AG04450 (cell line): ENCODE measurements around the gene CAB39L. TPM values are rescaled to one million over a fixed set of nuclear protein-coding genes. Genes with fewer than 3 reads are reported as not detected.
A peak's percentile ranks its signal among the peaks of the same experiment; 100 is the strongest.

Experiments
- CTCF ChIA-PET: fragments of 300-600, 350-600 bp; formaldehyde crosslinking; extraction: SDS; loops from one replicate; lab custom pipeline; 2022; ENCODE audit warnings: antibody characterized with exemption, inconsistent platforms; lab: Charles Lee
- POLR2A ChIA-PET: fragments of 350-600 bp; formaldehyde crosslinking; extraction: SDS; loops from one replicate; lab custom pipeline; 2021; ENCODE audit warnings: antibody characterized with exemption, inconsistent platforms; lab: Yijun Ruan, JAX
- DNase-seq: peaks from one replicate; pipeline ENCODE4 v3.0.0-alpha.2; 2011; ENCODE audit warnings: low read depth, low spot score
- H3K27ac ChIP-seq: one replicate; pipeline ENCODE4 v1.5.1; 2012; ENCODE audit warnings: low read depth, low read length, control low read depth
- H3K27me3 ChIP-seq: one replicate; pipeline ENCODE4 v1.6.0; 2012; ENCODE audit warnings: low read length; ENCODE audit not compliant: control insufficient read depth, insufficient read depth
- H3K4me3 ChIP-seq: 2 replicates; pipeline ENCODE4 v1.5.1; 2011; ENCODE audit warnings: mild to moderate bottlenecking, low read depth, low read length, control low read depth
- H3K9me3 ChIP-seq: 2 replicates; pipeline ENCODE4 v1.5.1; 2012; ENCODE audit warnings: low read length; ENCODE audit not compliant: control insufficient read depth, insufficient read depth
- CTCF ChIP-seq: IDR thresholded peaks from 2 replicates; pipeline ENCODE4 v1.5.1; 2011; ENCODE audit warnings: low read depth, low read length, control low read depth, inconsistent platforms
- polyA plus RNA-seq: library from polyadenylated mRNA; depleted of rRNA; stranded (reverse); fragments of >200 nt; gene quantifications from 2 replicates; pipeline ENCODE4 v1.2.3, GENCODE V29; 2011

CAB39L gene
- polyA plus RNA-seq, 1 experiment, result 26.3 TPM

GRCh38 chr13:49311816-49312215, 132.0 kb downstream of the CAB39L start:
- TF ChIP-seq CTCF, result no peak
- H3K4me3 ChIP-seq, result no peak overlapping the region
- H3K27ac ChIP-seq, result no peak overlapping the region
- CTCF ChIA-PET, result interaction anchor here (0.8 to 1.9 kb wide), 3 partner anchors 10 to 125 kb away, joined by 3 to 5 read pairs (median 4); no protein-coding TSS in a partner anchor
- no peaks in the 10 kb centered on the region for H3K27me3 ChIP-seq
- POLR2A ChIA-PET, result no interaction called here
- peaks cover 5% of the 10 kb centered on the region for H3K9me3 ChIP-seq
- no peak for DNase-seq

GRCh38 chr13:49310251-49310650, 133.6 kb downstream of the CAB39L start:
- Histone ChIP-seq H3K27me3 (no peaks in the 10 kb centered on the region), H3K4me3 (no peak overlapping the region), H3K27ac (no peak overlapping the region), H3K9me3 (peaks cover 5% of the 10 kb centered on the region)
- POLR2A ChIA-PET, result no interaction called here
- TF ChIP-seq CTCF, result no peak
- CTCF ChIA-PET, result interaction anchor here (1.0 kb wide), 1 partner anchor 296 kb away, joined by 3 read pairs; no protein-coding TSS in a partner anchor
- no peak for DNase-seq

- ChIA-PET CTCF (interaction anchor here (0.7 kb wide), 1 partner anchor 191 kb away, joined by 3 read pairs; no protein-coding TSS in a partner anchor), POLR2A (no interaction called here)
- Histone ChIP-seq H3K27me3 (no peaks in the 10 kb centered on the region), H3K9me3 (peaks cover 5% of the 10 kb centered on the region), H3K27ac (peak overlapping the region; percentile 42), H3K4me3 (no peak overlapping the region)
- no peak for DNase-seq
- no peak for TF ChIP-seq CTCF
These were observed 134.9 kb downstream of the CAB39L start for GRCh38 chr13:49308921-49309408.

- Histone ChIP-seq H3K27me3 (no peaks in the 10 kb centered on the region), H3K4me3 (no peak overlapping the region), H3K9me3 (peaks cover 5% of the 10 kb centered on the region), H3K27ac (peak overlapping the region; percentile 71)
- TF ChIP-seq CTCF, result no peak
- DNase-seq, result no peak
- ChIA-PET POLR2A (no interaction called here), CTCF (interaction anchor here (0.7 to 1.1 kb wide), 2 partner anchors 128 to 192 kb away, joined by 3 to 4 read pairs; no protein-coding TSS in a partner anchor)
These were observed 135.6 kb downstream of the CAB39L start for GRCh38 chr13:49308097-49308875.

GRCh38 chr13:49307365-49307764, 136.5 kb downstream of the CAB39L start:
- DNase-seq, result no peak
- CTCF ChIA-PET, result interaction anchor here (1.1 kb wide), 1 partner anchor 129 kb away, joined by 4 read pairs; no protein-coding TSS in a partner anchor
- H3K27ac ChIP-seq, result no peak overlapping the region
- H3K27me3 ChIP-seq, result no peaks in the 10 kb centered on the region
- H3K4me3 ChIP-seq, result no peak overlapping the region
- TF ChIP-seq CTCF, result no peak
- H3K9me3 ChIP-seq, result peaks cover 5% of the 10 kb centered on the region
- POLR2A ChIA-PET, result no interaction called here
